GM12873 (cell line): ENCODE measurements around the gene ZFPL1.

ENCODE experiments used
- CTCF ChIP-seq: IDR thresholded peaks from 2 replicates; pipeline ENCODE4 v1.5.1; 2012; ENCODE audit warnings: low read depth, mild to moderate bottlenecking, moderate library complexity, low read length, control low read depth; ENCODE audit not compliant: insufficient read depth; ENCODE audit errors: missing control alignments

Gene ZFPL1

GRCh38 chr11:65116370-65117205 lies 32.6 kb downstream of the ZFPL1 start:
- no peak for TF ChIP-seq CTCF

GRCh38 chr11:65117206-65118096 lies 33.4 kb downstream of the ZFPL1 start, which contains the start of gene ZNHIT2:
Gene ZNHIT2 (minus strand): TSS chr11:65117701. CDS start chr11:65117653, 48 bp downstream.
- peak; percentile 91 for TF ChIP-seq CTCF

- TF ChIP-seq CTCF: no peak
Observed at GRCh38 chr11:65118097-65118837, 34.2 kb downstream of the ZFPL1 start.

GRCh38 chr11:65119670-65119995 lies 35.6 kb downstream of the ZFPL1 start:
- no peak for TF ChIP-seq CTCF

GRCh38 chr11:65120831-65121230 lies 36.8 kb downstream of the ZFPL1 start:
- TF ChIP-seq CTCF: no peak

GRCh38 chr11:65121447-65121864 lies 37.4 kb downstream of the ZFPL1 start:
- TF ChIP-seq CTCF: no peak
